GM19043 (cell line): ENCODE measurements around the gene UBASH3B.

Experiments used
- ATAC-seq: cut with Tn5 transposase; IDR thresholded peaks from one replicate; pipeline ENCODE4 v1.9.1; 2021; ENCODE audit warnings: low read depth; ENCODE audit not compliant: unreplicated experiment

Gene UBASH3B

GRCh38 chr11:122705396-122705795, 49.9 kb downstream of the UBASH3B start:
- ATAC-seq, result no peak

GRCh38 chr11:122706291-122707088, 51.0 kb downstream of the UBASH3B start:
- ATAC-seq, result no peak

GRCh38 chr11:122707111-122707510, 51.6 kb downstream of the UBASH3B start:
- ATAC-seq, result no peak

GRCh38 chr11:122707901-122708300, 52.4 kb downstream of the UBASH3B start:
- ATAC-seq, result no peak

- ATAC-seq, result no peak
Observed at GRCh38 chr11:122709039-122709760, 53.7 kb downstream of the UBASH3B start.

- no peak for ATAC-seq
Observed at GRCh38 chr11:122711362-122711761, 55.8 kb downstream of the UBASH3B start.

- ATAC-seq, result no peak
Observed at GRCh38 chr11:122711831-122712381, 56.4 kb downstream of the UBASH3B start.

- no peak for ATAC-seq
Observed at GRCh38 chr11:122714004-122714403, 58.5 kb downstream of the UBASH3B start.

GRCh38 chr11:122714484-122714883, 59.0 kb downstream of the UBASH3B start:
- no peak for ATAC-seq

- no peak for ATAC-seq
Observed at GRCh38 chr11:122715548-122716440, 60.3 kb downstream of the UBASH3B start.

- peak; percentile 81 for ATAC-seq
Observed at GRCh38 chr11:122717264-122717867, 61.8 kb downstream of the UBASH3B start.

- no peak for ATAC-seq
Observed at GRCh38 chr11:122720107-122720881, 64.8 kb downstream of the UBASH3B start.

GRCh38 chr11:122721201-122721963, 65.9 kb downstream of the UBASH3B start:
- ATAC-seq, result no peak

GRCh38 chr11:122721964-122722266, 66.4 kb downstream of the UBASH3B start:
- ATAC-seq, result no peak

- ATAC-seq, result no peak
Observed at GRCh38 chr11:122723106-122723505, 67.6 kb downstream of the UBASH3B start.

- no peak for ATAC-seq
Observed at GRCh38 chr11:122723576-122723975, 68.1 kb downstream of the UBASH3B start.

- ATAC-seq, result no peak
Observed at GRCh38 chr11:122724520-122724919, 69.0 kb downstream of the UBASH3B start.

GRCh38 chr11:122726028-122726427, 70.5 kb downstream of the UBASH3B start:
- ATAC-seq, result no peak
